ENCODE measurements around the gene KIF5C.
"Not testable (repeated sequence)": the region's sequence is repeated elsewhere in the genome, so short reads cannot be mapped to it uniquely, and the experiment has no call there.

KIF5C gene

GRCh38 chr2:148966438-148966758 lies 91.4 kb downstream of the KIF5C start:
- DNase-seq (ENCODE audit: low read depth): no peak

- DNase-seq (ENCODE audit: low read depth): no peak
These were observed 92.0 kb downstream of the KIF5C start for GRCh38 chr2:148967056-148967455.

- no peak for DNase-seq (ENCODE audit: low read depth)
These were observed 92.6 kb downstream of the KIF5C start for GRCh38 chr2:148967578-148967977.

- DNase-seq (ENCODE audit: low read depth): no peak
These were observed 93.3 kb downstream of the KIF5C start for GRCh38 chr2:148968301-148968700.

- no peak for DNase-seq (ENCODE audit: low read depth)
These were observed 93.8 kb downstream of the KIF5C start for GRCh38 chr2:148968776-148969319.

- no peak for DNase-seq (ENCODE audit: low read depth)
These were observed 94.6 kb downstream of the KIF5C start for GRCh38 chr2:148969659-148970061.

DNA sequence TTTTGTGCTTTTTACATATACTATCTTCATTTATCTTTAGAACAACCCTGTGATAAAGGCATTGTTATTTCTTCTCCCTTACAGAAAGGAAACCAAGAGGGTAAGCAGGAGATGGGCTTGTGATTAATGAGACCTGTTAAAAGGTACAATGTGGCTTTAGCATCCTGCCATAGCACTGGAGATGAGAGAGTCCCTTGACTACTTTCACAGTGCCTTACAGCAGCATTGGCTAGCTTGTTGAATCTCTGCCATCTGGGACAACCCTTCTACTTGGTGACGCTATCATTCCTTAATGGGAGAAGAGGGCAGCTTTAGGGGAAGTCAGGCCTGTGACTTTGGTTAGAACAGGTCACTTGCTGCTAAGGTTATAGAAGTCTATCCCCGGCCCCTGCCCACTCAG lies 95.4 kb downstream of the KIF5C start:
- DNase-seq (ENCODE audit: low read depth): no peak

DNA sequence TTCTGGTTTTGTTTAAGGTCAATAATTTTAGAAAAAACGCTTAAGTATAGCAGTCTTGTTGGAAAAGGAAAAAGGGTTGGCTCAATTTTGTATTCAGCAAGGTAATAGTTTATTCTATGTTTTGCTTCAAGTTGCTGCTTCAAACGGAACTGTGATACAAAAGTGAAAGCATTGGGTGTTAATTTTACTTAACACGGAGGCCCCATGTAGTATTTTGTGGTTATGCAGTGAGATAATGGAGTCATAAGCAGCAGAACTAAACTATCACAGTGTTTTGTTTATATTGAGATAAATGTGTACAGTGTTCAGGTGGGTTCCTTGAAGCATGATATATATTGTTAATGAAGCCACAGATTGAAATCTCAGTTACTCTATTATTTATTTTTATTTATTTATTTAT lies 96.5 kb downstream of the KIF5C start:
- DNase-seq (ENCODE audit: low read depth): no peak

DNA sequence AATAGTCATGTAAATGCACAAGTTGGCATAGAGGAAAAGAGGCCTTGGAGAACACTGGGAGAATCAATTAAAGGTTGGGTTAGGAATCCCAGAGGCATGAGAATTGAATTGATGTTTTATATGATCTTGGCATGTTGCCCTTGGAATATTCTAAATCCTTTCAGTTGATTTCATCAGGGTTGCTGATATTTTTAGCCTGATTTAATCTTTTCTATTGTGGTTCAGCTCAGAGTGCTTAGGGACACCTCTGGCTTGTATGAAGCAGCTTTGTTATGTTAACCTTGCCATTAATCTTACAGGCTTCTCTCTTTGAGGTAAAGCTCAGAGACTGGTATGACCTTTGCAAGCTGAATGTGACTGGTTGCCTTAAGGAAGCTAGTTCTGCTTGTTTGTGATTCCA lies 99.1 kb downstream of the KIF5C start:
- DNase-seq (ENCODE audit: low read depth): no peak

DNA sequence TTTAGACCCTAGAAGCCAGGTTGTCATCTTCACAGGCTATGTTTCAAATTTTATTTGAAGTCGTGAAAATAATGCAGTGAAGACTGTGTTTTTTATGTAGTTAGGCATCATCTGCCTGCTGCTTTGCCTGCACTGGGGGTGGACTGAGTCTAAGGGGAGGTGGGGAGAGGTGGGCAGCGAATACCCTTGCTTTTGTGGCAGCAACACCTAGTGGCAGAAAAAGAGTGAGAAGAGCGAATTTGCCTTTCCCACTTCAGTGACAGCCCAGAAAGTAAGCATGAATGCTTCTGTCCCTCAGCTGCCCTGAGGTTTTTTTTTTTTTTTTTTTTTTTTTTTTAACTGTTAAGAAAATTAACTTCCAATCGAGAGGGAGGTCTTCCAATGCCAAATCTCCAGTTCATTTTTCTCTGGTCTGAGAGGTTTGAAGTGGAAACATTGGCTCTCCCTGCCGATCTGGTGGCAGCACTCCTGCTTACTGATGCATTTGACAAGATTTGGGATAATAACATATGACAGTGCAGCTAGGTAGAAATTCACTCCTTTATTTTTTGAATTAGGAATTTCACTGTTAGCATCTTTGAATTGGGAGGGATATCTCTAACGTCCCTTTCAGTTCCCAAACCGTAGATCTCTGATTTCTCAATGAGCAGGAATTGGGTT lies 103.1 kb downstream of the KIF5C start:
- DNase-seq (ENCODE audit: low read depth): no peak

DNA sequence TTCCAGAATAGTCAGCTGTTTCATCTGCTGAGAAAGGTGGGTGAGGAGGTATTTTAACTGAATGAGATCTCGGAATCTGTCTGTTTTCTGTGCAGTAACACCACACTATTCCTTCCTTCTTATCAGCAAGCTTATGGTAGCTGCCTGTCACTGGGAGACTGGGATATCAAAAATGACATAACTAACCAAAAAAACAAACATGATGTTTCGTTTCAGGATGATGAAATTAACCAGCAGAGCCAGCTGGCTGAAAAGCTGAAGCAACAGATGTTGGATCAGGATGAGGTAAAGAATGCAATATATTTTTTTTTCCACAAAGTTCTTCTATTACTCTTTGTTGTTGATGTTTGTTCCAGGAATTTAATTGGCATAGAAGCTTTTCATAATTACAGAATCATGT lies 103.7 kb downstream of the KIF5C start:
- DNase-seq (ENCODE audit: low read depth): no peak

DNA sequence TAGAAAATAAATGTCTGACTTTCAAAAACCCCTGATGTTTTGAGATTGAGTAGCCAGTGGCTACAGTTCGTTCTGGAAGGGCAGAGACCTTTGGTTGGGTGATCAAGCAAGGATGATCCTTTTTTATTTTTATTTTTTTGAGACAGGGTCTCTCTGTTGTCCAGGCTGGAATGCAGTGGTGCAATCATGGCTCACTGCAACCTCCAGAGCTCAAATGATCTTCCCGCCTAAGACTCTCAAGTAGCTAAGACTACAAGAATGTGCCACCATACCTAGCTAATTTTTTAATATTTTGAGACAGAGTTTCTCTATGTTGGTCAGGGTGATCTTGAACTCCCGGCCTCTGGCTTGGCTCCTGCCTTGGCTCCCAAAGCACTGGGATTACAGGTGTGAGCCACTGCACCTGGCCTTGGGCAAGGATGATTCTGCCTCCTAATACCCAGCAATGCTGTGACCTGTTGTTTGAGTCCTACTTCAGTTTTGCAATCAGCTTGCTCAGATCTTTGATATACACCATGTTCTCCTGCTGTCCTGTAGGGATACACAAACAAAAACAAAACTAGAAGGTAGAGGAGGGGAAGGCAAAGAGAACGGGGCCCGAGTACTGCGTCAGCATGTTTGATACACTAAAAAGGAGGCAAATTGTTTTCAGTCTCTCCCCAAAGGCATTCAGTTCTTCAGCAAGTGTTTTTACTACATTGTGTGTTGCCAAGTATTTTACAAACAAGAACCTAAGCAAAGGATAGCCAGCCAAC lies 104.3 kb downstream of the KIF5C start:
- DNase-seq (ENCODE audit: low read depth): no peak

- DNase-seq (ENCODE audit: low read depth): no peak
These were observed 104.9 kb downstream of the KIF5C start for GRCh38 chr2:148979919-148980277.

DNA sequence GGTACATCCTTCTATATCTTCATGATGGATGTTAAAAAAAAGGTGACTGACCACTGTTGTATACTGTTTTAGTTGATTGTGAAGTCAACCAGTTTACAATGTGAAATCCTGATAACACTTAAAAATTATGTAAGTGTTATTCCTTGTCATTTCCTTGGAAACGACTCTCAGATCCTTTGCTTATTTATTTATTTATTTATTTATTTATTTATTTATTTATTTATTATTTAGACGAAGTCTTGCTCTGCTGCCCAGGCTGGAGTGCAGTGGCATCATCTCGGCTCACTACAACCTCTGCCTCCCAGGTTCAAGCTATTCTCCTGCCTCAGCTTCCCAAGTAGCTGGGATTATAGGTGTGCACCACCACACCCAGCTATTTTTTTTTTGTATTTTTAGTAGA lies 105.5 kb downstream of the KIF5C start:
- not testable (repeated sequence) for DNase-seq (ENCODE audit: low read depth)

DNA sequence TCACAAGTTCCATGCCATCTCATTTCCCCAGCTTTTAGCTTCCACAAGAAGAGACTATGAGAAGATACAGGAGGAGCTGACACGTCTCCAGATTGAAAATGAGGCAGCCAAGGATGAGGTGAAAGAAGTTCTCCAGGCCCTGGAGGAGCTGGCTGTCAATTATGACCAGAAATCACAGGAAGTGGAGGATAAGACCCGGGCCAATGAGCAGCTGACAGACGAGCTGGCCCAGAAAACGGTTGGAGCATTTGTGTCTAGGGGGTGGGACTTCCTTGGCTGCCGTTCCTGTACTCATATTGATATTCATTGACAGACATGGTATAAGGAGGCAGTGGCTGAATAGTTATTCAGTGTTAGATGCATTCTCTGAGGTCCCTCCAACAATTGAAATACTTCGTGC lies 106.3 kb downstream of the KIF5C start:
- no peak for DNase-seq (ENCODE audit: low read depth)

GRCh38 chr2:148981781-148982180 lies 106.8 kb downstream of the KIF5C start:
- DNase-seq (ENCODE audit: low read depth): no peak

GRCh38 chr2:148982282-148982681 lies 107.3 kb downstream of the KIF5C start:
- DNase-seq (ENCODE audit: low read depth): no peak

DNA sequence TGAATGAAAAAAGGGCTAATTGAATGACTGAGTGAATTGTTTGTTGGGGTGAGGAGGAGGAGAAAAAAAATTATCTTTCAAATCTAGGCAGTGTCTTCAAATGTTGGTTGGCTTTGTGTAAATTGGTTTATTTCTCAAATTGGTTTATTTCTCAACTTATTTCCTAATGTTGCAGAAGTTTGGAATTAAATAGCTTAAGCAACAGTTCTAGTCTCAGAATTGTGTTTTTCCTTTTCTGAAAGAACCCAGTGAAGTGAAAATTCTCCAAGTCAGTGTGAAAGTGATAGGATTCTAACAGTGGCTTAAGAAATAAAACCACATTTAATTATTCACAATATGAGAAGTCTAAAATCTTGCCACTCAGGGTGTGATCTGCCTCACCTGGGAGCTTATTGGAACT lies 108.9 kb downstream of the KIF5C start:
- no peak for DNase-seq (ENCODE audit: low read depth)

GRCh38 chr2:148984449-148984848 lies 109.4 kb downstream of the KIF5C start:
- no peak for DNase-seq (ENCODE audit: low read depth)

- no peak for DNase-seq (ENCODE audit: low read depth)
These were observed 112.3 kb downstream of the KIF5C start for GRCh38 chr2:148987286-148987685.

- no peak for DNase-seq (ENCODE audit: low read depth)
These were observed 113.3 kb downstream of the KIF5C start for GRCh38 chr2:148988337-148988736.

GRCh38 chr2:148989882-148990493 lies 115.0 kb downstream of the KIF5C start:
- DNase-seq (ENCODE audit: low read depth): peak; percentile 64

- DNase-seq (ENCODE audit: low read depth): no peak
These were observed 115.9 kb downstream of the KIF5C start for GRCh38 chr2:148990968-148991367.

All from GM04504 (cell line).